Gastroesophageal sphincter (tissue), 4 donors: ENCODE data around the gene CFAP410. TPM values are rescaled to one million over a fixed set of nuclear protein-coding genes. Genes with fewer than 3 reads are reported as not detected.

ENCODE experiments used
- ATAC-seq: fragments of 150-250 bp; one replicate; pipeline ENCODE4 v1.9.1; 2016; ENCODE audit warnings: mild to moderate bottlenecking, moderate library complexity
- H3K27ac ChIP-seq, 4 donors: fragments of 200-600 bp; sonication (generic) in 3 of 4; 1 replicate in 3 of 4; 2 replicates in 1 of 4; pipeline ENCODE4 v1.5.1; 2016 to 2019
- H3K27me3 ChIP-seq: fragments of 200-600 bp; sonication (generic); one replicate; pipeline ENCODE4 v1.5.1; 2019
- H3K36me3 ChIP-seq, 2 donors: fragments of 200-600 bp; sonication (generic); one replicate each; pipeline ENCODE4 v1.5.1; 2019; ENCODE audit warnings: control low read depth in 1 of 2
- H3K4me1 ChIP-seq, 3 donors: fragments of 200-600 bp; sonication (generic); 1 replicate in 2 of 3; 2 replicates in 1 of 3; pipeline ENCODE4 v1.5.1; 2016 to 2019; ENCODE audit warnings: control low read depth in 2 of 3
- H3K4me3 ChIP-seq, 2 donors: fragments of 200-600 bp; sonication (generic); one replicate each; pipeline ENCODE4 v1.5.1; 2019; ENCODE audit warnings: mild to moderate bottlenecking in 1 of 2, moderate library complexity in 1 of 2
- H3K9me3 ChIP-seq, 3 donors: fragments of 200-600 bp; sonication (generic); one replicate each; pipeline ENCODE4 v1.5.1; 2017 to 2019; ENCODE audit warnings: control low read depth in 2 of 3
- CTCF ChIP-seq, 4 experiments: fragments of 200-600 bp in 2 of 4; fragments of 450-650 bp in 2 of 4; sonication (generic) in 1 of 4; IDR thresholded peaks; one replicate each; pipeline ENCODE4 v1.5.1; 2017 to 2019; ENCODE audit warnings: antibody characterized with exemption in 4 of 4, mild to moderate bottlenecking in 2 of 4, moderate library complexity in 2 of 4
- EP300 ChIP-seq: sonication (generic); formaldehyde crosslinking; IDR thresholded peaks from one replicate; pipeline ENCODE4 v1.6.1; 2017; ENCODE audit warnings: antibody characterized with exemption, mild to moderate bottlenecking
- POLR2A ChIP-seq, 2 donors: fragments of 450-650 bp; IDR thresholded peaks; one replicate each; pipeline ENCODE4 v1.6.1; 2017; ENCODE audit warnings: antibody characterized with exemption in 2 of 2, mild to moderate bottlenecking in 2 of 2, moderate library complexity in 1 of 2
- POLR2AphosphoS5 ChIP-seq: sonication (generic); formaldehyde crosslinking; IDR thresholded peaks from one replicate; pipeline ENCODE4 v1.6.1; 2017; ENCODE audit warnings: antibody characterized with exemption
- WGBS, 2 donors: methylation state at CpG; one replicate each; pipeline ENCODE4 v1.1.5; 2018; ENCODE audit warnings: low coverage in 1 of 2; 5-methylcytosine and 5-hydroxymethylcytosine counted together
- total RNA-seq, 4 donors: library from RNA; depleted of rRNA; stranded (reverse); fragments of >200 nt; gene quantifications; one replicate each; pipeline ENCODE4 v1.1.0, GENCODE V29; 2016

The CFAP410 gene
- total RNA-seq, 4 donors from 2014 or later: 26.2 to 35.0 (median 30.2) TPM

GRCh38 chr21:44329971-44330681, 9.1 kb downstream of the CFAP410 start:
- H3K36me3 ChIP-seq: peaks cover 0 to 87% of the 10 kb centered on the region in 2 donors
- no peaks in the 10 kb centered on the region for H3K4me1 ChIP-seq
- ATAC-seq: no peak
- TF ChIP-seq POLR2AphosphoS5 (no peak), POLR2A (IDR thresholded peaks at IDR 0.05) (no peak), CTCF (IDR thresholded peaks at IDR 0.05) (no peak), EP300 (no peak)
- WGBS, 2 donors: 60% methylated on average over 1 of the region's 44 CpGs; no CpG with 5 or more reads in 1 of the 2 donors
- no peaks in the 10 kb centered on the region for H3K27me3 ChIP-seq
- H3K27ac ChIP-seq: no peak overlapping the region
- no peak overlapping the region for H3K4me3 ChIP-seq
- H3K9me3 ChIP-seq: no peaks in the 10 kb centered on the region

DNA sequence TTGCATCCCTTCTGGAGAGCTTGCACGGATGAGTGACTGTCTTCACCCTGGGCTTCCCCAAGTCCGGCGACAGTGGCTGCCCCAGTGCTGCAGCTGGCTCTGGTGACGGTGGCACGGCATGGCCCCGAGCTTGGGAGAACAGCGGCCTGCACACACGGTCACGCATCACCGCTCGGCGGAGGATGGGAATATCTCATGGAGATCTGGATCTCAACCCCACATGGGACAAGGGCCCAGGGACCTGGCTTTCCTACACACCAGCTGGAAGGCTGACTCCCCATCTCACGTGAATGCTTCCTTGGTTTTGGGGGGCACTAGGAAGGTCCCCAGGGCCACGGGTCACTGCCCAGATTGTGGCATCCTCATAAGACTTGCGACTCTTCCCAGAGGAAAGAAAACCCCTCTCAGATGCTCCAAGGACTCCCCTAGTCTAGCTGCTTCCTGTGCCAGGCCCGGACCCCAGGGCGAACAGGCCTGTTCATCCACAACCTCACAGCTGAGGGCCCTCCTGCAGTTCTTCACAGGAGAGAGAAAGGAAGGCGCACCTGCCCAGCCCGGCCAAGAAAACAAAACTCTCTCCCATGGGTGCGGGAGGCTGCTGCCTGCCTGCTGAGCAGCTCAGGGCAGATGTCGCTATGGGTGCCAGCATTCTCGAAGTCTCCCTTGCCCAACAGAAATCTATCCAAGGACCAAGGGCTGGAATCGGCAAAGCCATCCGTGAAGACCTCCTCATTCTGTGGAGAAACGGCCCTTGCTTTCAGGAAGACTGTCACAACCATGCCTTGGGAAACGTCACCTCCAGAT, 9.9 kb downstream of the CFAP410 start:
- no peak overlapping the region for H3K27ac ChIP-seq
- no peaks in the 10 kb centered on the region for H3K27me3 ChIP-seq
- H3K4me3 ChIP-seq: no peak overlapping the region
- H3K9me3 ChIP-seq: no peaks in the 10 kb centered on the region
- TF ChIP-seq EP300 (no peak), POLR2AphosphoS5 (no peak), POLR2A (IDR thresholded peaks at IDR 0.05) (no peak), CTCF (IDR thresholded peaks at IDR 0.05) (no peak)
- no peaks in the 10 kb centered on the region for H3K4me1 ChIP-seq
- H3K36me3 ChIP-seq: peaks cover 0 to 90% of the 10 kb centered on the region in 2 donors
- no peak for ATAC-seq
- WGBS, 2 donors: 70% methylated on average over 2 of the region's 26 CpGs; no CpG with 5 or more reads in 1 of the 2 donors

GRCh38 chr21:44328242-44328895, 10.8 kb downstream of the CFAP410 start:
- 93% methylated on average over 3 of the region's 25 CpGs; no CpG with 5 or more reads in 1 of the 2 donors for WGBS, 2 donors
- no peaks in the 10 kb centered on the region for H3K9me3 ChIP-seq
- no peak overlapping the region for H3K27ac ChIP-seq
- no peak for ATAC-seq
- H3K27me3 ChIP-seq: no peaks in the 10 kb centered on the region
- H3K4me3 ChIP-seq: no peak overlapping the region
- H3K4me1 ChIP-seq: no peaks in the 10 kb centered on the region
- peaks cover 0 to 91% of the 10 kb centered on the region in 2 donors for H3K36me3 ChIP-seq
- TF ChIP-seq CTCF (IDR thresholded peaks at IDR 0.05) (no peak), EP300 (no peak), POLR2AphosphoS5 (no peak), POLR2A (IDR thresholded peaks at IDR 0.05) (no peak)

DNA sequence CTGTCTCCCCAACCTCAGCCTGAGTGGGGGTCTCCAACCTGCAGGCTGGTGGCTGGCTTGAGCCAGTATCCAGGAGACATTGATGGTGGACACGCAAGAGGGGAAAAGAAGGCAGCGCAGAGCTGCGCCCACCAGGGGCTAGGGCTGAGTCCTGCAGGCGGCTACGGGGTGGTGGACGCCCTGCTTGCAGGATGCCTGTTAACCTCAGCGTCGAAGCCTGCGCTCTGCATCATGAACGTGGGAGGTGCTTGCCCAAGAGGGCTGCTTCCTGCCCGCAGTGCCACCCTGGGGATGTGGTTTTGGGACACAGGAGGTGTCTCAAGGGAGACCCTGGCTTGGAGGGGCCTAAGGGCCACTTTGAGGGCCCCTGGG, 11.6 kb downstream of the CFAP410 start:
- WGBS, 2 donors: no CpG with 5 or more reads among the region's 11 CpGs
- H3K27ac ChIP-seq: no peak overlapping the region
- no peaks in the 10 kb centered on the region for H3K9me3 ChIP-seq
- no peaks in the 10 kb centered on the region for H3K4me1 ChIP-seq
- no peaks in the 10 kb centered on the region for H3K27me3 ChIP-seq
- TF ChIP-seq POLR2A (IDR thresholded peaks at IDR 0.05) (no peak), CTCF (IDR thresholded peaks at IDR 0.05) (no peak), POLR2AphosphoS5 (no peak), EP300 (no peak)
- H3K4me3 ChIP-seq: no peak overlapping the region
- no peak for ATAC-seq
- peaks cover 0 to 93% of the 10 kb centered on the region in 2 donors for H3K36me3 ChIP-seq
